Endothelial cell (in vitro differentiated cells): ENCODE data around the gene WDR59. TPM values are rescaled to one million over a fixed set of nuclear protein-coding genes. Genes with fewer than 3 reads are reported as not detected.

ENCODE experiments used
- DNase-seq: peaks from one replicate; pipeline ENCODE4 v3.0.0; 2021; ENCODE audit warnings: low spot score
- H3K27ac Mint-ChIP-seq: one replicate; pipeline ENCODE4 v1.8.0; 2021; ENCODE audit warnings: mixed read lengths, inconsistent platforms; ENCODE audit not compliant: unreplicated experiment
- H3K27me3 Mint-ChIP-seq: one replicate; pipeline ENCODE4 v1.8.0; 2021; ENCODE audit warnings: mild to moderate bottlenecking, moderate library complexity, mixed read lengths, inconsistent platforms; ENCODE audit not compliant: unreplicated experiment
- H3K36me3 Mint-ChIP-seq: one replicate; pipeline ENCODE4 v1.8.0; 2021; ENCODE audit warnings: mild to moderate bottlenecking, low read depth, mixed read lengths, inconsistent platforms; ENCODE audit not compliant: unreplicated experiment
- H3K4me1 Mint-ChIP-seq: one replicate; pipeline ENCODE4 v1.8.0; 2021; ENCODE audit warnings: mild to moderate bottlenecking, mixed read lengths, inconsistent platforms; ENCODE audit not compliant: unreplicated experiment
- H3K4me3 Mint-ChIP-seq: one replicate; pipeline ENCODE4 v1.8.0; 2021; ENCODE audit warnings: mild to moderate bottlenecking, mixed read lengths, inconsistent platforms; ENCODE audit not compliant: unreplicated experiment
- H3K9me3 Mint-ChIP-seq: one replicate; pipeline ENCODE4 v1.8.0; 2021; ENCODE audit warnings: mixed read lengths, inconsistent platforms; ENCODE audit not compliant: unreplicated experiment
- CTCF ChIP-seq: fragments of 200-600 bp; sonication (generic); IDR thresholded peaks from one replicate; pipeline ENCODE4 v1.5.0; 2021; ENCODE audit warnings: antibody characterized with exemption; ENCODE audit not compliant: unreplicated experiment
- total RNA-seq: library from RNA; stranded (reverse); fragmentation: NEBNext Ultra II Directional; extraction: Animal tissue kit (Norgen Biotek cat#: 25700); gene quantifications from one replicate; pipeline ENCODE4 v1.2.1, GENCODE V29; 2021; ENCODE audit not compliant: unreplicated experiment

The WDR59 gene
- total RNA-seq, 1 donor from 2014 or later: 107 TPM

DNA sequence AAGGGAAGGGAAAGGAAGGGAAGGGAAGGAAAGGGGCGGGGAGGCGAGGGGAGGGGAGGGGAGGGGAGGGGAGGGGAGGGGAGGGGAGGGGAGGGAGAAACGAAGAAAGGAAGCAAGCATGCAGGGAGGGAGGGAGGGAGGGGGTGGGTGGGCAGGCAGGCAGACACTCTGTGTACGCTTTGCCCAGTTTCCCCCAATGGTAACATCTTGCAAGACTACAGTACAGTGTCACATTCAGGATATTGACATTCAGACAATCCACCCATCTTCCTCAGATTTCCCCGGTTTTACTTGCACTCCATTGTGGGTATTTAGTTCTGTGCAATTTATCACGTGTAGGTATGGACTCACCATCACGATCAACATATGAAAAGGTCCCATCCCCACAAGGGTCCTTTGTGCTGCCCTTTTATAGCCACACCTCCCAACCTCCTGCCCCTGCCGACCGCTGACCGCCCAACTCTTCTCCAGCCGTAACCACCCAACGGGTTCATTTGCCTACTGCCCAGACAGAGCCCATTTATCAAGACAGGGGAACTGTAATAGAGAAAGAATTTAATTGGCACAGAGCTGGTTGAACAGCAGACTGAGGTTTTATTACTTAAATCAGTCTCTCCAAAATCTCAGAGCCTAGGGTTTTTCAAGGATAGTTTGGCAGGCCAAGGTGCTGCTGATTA is 118.9 kb downstream of the WDR59 start:
- peaks cover 4% of the 10 kb centered on the region for H3K36me3 Mint-ChIP-seq
- peak overlapping the region; percentile 53 for H3K4me3 Mint-ChIP-seq
- peaks cover 23% of the 10 kb centered on the region for H3K4me1 Mint-ChIP-seq
- no peak for TF ChIP-seq CTCF
- no peak overlapping the region for H3K27ac Mint-ChIP-seq
- no peaks in the 10 kb centered on the region for H3K27me3 Mint-ChIP-seq
- DNase-seq: no peak
- H3K9me3 Mint-ChIP-seq: no peaks in the 10 kb centered on the region

DNA sequence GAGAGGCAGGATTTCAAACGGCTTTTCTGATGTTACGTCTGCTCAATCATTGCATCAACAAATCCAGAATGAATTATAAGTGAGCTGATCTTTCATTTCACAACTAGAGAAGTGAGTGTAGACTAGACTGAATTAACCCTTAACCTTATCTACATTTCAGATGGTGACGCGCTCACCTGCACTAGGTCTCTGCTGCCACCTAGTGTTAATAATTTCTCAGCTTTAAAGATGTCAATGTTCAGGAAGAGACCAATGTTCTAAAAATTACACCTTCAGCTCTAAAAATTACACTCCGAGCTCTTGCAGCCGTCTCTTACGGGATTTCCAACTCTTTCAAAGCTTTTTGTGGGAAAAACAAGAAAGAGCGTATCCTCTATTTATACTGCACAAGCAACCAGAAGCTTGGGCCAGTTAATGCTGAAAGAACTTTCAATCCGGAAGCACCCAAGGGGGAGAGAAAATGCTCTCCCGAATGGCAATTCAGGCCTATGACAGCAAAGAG is 122.1 kb downstream of the WDR59 start:
- no peaks in the 10 kb centered on the region for H3K27me3 Mint-ChIP-seq
- no peaks in the 10 kb centered on the region for H3K36me3 Mint-ChIP-seq
- H3K27ac Mint-ChIP-seq: no peak overlapping the region
- DNase-seq: no peak
- H3K4me1 Mint-ChIP-seq: peaks cover 7% of the 10 kb centered on the region
- H3K4me3 Mint-ChIP-seq: no peak overlapping the region
- no peaks in the 10 kb centered on the region for H3K9me3 Mint-ChIP-seq
- TF ChIP-seq CTCF: peak; percentile 77

DNA sequence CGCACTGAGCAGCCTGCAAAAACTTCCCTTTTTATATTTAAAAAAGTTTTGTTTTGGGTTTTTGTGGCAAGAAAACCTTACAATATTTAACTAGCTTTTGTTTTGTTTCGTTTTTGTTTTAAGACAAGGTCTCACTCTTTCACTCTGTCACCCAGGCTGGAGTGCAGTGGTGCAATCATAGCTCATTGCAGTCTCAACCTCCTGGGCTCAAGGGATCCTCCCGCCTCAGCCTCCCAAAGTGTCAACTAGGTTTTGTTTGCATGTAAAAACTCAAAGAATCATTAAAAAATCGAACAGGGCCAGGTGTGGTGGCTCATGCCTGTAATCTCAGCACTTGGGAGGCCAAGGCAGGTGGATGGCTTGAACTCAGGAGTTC is 132.4 kb downstream of the WDR59 start:
- H3K27ac Mint-ChIP-seq: no peak overlapping the region
- peaks cover 3% of the 10 kb centered on the region for H3K27me3 Mint-ChIP-seq
- no peaks in the 10 kb centered on the region for H3K9me3 Mint-ChIP-seq
- no peak overlapping the region for H3K4me3 Mint-ChIP-seq
- no peak for TF ChIP-seq CTCF
- no peak for DNase-seq
- H3K36me3 Mint-ChIP-seq: no peaks in the 10 kb centered on the region
- H3K4me1 Mint-ChIP-seq: no peaks in the 10 kb centered on the region

GRCh38 chr16:74850027-74850426 is 134.9 kb downstream of the WDR59 start:
- Mint-ChIP-seq H3K4me3 (no peak overlapping the region), H3K9me3 (no peaks in the 10 kb centered on the region), H3K36me3 (no peaks in the 10 kb centered on the region), H3K27me3 (peaks cover 3% of the 10 kb centered on the region), H3K4me1 (no peaks in the 10 kb centered on the region), H3K27ac (no peak overlapping the region)
- no peak for TF ChIP-seq CTCF
- DNase-seq: no peak

DNA sequence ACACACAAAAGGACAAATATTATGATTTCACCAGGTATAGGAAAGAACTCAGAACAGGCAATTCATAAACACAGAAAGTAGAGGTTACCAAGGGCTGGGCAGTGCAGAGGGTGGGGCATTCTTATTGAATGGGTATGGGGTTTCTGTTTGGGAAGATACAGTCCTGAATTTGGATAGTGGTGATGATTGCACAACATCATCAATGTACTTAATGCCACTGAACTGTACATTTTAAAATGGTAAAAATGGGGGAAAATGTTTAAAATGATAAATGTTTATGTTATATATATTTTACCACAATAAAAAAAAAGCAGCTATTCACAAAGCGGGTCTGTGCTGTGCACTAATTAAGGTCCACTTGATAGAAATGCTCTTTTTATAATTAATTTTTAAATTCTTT is 137.7 kb downstream of the WDR59 start:
- Mint-ChIP-seq H3K27ac (no peak overlapping the region), H3K27me3 (peaks cover 1% of the 10 kb centered on the region), H3K9me3 (no peaks in the 10 kb centered on the region), H3K4me1 (no peaks in the 10 kb centered on the region), H3K36me3 (no peaks in the 10 kb centered on the region), H3K4me3 (no peak overlapping the region)
- TF ChIP-seq CTCF: no peak
- no peak for DNase-seq
